CD4-positive, alpha-beta T cell treated with Interleukin-15 for 4 hours (primary cell): ENCODE data around the gene CHTF8.

Experiments
- DNase-seq: peaks from one replicate; pipeline ENCODE4 v3.0.0-alpha.2; 2020; ENCODE audit warnings: low spot score

The CHTF8 gene

GRCh38 chr16:69084289-69084688 lies 48.1 kb downstream of the CHTF8 start:
- DNase-seq: no peak

GRCh38 chr16:69083306-69083941 lies 49.0 kb downstream of the CHTF8 start:
- no peak for DNase-seq

GRCh38 chr16:69079697-69080096 lies 52.7 kb downstream of the CHTF8 start:
- no peak for DNase-seq

- no peak for DNase-seq
These were observed 54.3 kb downstream of the CHTF8 start for GRCh38 chr16:69078073-69078472.

- DNase-seq: no peak
These were observed 55.1 kb downstream of the CHTF8 start for GRCh38 chr16:69077251-69077650.

- DNase-seq: no peak
These were observed 59.1 kb downstream of the CHTF8 start for GRCh38 chr16:69073181-69073702.

- no peak for DNase-seq
These were observed 59.8 kb downstream of the CHTF8 start for GRCh38 chr16:69072640-69072974.

GRCh38 chr16:69071036-69071435 lies 61.4 kb downstream of the CHTF8 start:
- no peak for DNase-seq

- DNase-seq: no peak
These were observed 62.9 kb downstream of the CHTF8 start for GRCh38 chr16:69069504-69069903.
